T47D (cell line): ENCODE data around the gene BMP8B.
A peak's percentile ranks its signal among the peaks of the same experiment; 100 is the strongest.
"Not testable (repeated sequence)": the region's sequence is repeated elsewhere in the genome, so short reads cannot be mapped to it uniquely, and the experiment has no call there.

ENCODE experiments used
- DNase-seq, 2 experiments: peaks; one replicate each; pipeline versions ENCODE4 v3.0.0 to v3.0.0-alpha.2; 2011 to 2012; ENCODE audit warnings: low read depth in 1 of 2, low spot score in 1 of 2
- JUND ChIP-seq: IDR thresholded peaks from 2 replicates; pipeline ENCODE4 v1.6.1; 2012; ENCODE audit warnings: low read depth
- in situ Hi-C: cut with HindIII; loops from 2 replicates; pipeline ENCODE4 v1.10.0; 2016; ENCODE audit warnings: low sequenced_read_pairs, low pct_unique_long_range_greater_than_20kb

The BMP8B gene

GRCh38 chr1:39799770-39800470, 11.3 kb upstream of the BMP8B start:
- no peak for TF ChIP-seq JUND
- DNase-seq = peak in 1 of 2 experiments; percentile 61
- in situ Hi-C loops = no loop called here

DNA sequence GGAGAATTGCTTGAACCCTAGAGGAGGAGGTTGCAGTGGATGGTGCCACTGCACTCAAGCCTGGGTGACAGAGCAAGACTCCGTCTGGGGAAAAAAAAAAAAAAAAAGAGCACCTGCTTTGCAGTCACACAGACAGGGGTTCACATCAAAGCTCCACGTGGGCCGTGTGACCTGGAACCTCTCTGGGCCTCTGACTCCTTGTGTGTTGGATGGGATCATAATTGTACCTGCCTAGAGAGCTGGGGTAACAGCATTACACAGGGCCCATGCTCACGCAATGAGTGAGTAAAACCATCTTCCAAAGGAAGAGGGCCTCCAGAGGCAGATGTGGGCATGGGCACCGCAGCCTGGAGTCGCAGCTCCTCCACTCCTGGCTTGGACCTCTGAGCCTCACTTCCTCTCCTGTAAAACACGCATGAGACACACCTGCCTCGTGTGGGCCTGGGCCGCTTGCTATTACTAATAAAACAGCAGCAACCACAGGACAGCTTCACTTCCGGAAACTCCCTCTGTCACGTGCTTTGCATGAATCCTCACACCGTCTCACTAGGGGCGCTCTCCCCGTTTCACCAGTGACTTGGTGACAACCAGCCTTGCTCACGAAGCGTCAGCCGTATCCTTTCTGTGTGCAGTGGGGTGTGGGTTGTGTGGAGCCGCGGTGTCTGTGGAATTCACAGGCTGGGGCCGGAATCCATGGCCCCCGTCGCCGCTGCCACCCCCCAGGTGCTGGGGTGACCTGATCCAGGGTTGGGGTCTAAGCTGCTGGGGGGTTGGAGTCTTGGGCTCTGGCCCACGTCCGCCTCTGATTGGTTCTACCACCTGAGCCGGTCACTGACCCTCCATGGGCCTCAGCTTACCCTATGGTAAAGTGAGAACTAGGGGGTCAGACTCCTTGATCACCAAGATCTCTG, 10.4 kb upstream of the BMP8B start:
- peak in 1 of 2 experiments; percentile 90 for DNase-seq
- in situ Hi-C loops = not testable (repeated sequence)

DNA sequence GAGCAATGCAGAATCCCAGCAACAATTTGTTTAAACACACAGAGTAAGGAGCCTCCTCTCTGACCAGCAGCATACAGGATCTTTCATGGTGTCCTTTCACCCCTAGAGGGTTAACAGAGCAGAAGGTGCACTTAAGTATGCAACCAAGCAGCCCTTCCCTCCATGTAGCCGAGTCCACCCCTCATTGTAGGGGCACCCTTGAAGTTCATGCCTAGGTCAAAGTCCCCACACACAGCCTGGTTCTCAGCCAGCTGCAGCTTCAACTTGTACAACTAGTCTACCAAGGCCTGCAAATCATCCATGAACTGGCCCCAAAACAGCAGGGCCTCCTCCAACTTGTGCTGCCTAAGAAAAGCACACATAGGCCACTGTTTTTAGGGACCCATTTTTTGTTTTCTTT, 7.0 kb upstream of the BMP8B start:
- no peak for TF ChIP-seq JUND
- no peak for DNase-seq
- in situ Hi-C loops = no loop called here

DNA sequence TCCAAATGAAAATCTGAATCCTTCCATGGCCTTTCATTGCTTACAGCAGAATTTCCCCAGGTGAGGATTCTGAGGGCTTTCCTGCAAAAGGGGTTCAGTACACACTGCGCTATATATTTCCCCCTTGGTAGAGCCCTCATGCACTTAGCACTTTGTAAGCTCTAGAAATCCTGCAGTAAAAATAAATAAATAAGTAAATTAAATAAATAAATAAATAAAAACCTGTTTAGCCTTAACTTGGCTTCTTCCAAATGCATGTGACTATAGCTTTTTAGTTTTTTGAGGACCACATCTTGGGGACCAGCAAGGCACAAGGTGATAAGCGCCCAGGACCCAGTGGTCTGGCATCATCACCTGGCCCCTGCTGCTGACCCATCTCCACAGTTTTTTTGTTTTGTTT, 3.2 kb upstream of the BMP8B start:
- in situ Hi-C loops = no loop called here

DNA sequence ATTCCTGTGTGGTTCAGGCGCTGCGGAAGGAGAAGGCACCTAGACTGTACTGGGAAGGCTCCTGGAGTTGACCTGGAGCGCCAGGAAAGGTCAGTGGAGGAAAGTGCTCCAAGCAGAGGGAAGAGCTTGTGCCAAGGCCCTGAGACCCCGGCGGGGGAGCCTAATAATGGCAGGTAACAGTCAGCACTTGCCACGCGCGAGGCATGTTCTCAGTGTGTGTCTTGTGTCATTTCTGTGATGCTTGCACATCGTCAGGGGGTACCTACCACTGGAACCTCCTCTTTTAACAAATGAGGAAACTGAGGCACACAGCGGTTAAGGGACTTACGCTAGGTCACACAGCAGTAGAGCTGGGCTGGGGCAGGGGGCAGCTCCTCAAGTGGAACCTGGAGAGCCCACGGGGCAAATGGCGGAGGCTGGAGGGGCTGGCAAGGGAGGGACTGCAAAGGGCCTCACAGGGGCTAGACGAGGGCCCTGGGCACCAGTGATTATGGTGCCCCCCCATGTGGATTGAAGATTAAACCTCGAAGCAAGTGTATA, 976 bp upstream of the BMP8B start:
- DNase-seq = no peak
- no peak for TF ChIP-seq JUND
- in situ Hi-C loops = no loop called here

More for the DNA sequence above, 3.2 kb upstream of the BMP8B start:
- DNase-seq = no peak
- no peak for TF ChIP-seq JUND

DNA sequence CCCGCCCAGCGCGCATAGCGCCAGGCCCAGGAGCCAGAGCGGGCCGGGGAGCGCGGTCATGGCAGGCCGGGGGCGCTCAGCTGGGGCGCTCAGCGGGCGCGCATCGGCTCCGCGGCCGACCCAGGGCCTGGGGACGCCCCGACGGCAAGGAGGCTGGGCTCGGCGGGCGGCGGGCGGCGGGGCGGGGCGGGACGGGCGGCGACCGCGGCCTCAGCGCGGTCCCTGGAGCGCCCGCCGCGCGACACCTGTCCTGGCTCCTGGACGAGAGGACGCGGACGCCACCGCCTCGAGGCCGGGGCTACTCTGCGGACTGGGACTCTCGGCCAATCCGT, 273 bp downstream of the BMP8B start:
- no peak for DNase-seq
- TF ChIP-seq JUND = no peak
- in situ Hi-C loops = no loop called here

DNA sequence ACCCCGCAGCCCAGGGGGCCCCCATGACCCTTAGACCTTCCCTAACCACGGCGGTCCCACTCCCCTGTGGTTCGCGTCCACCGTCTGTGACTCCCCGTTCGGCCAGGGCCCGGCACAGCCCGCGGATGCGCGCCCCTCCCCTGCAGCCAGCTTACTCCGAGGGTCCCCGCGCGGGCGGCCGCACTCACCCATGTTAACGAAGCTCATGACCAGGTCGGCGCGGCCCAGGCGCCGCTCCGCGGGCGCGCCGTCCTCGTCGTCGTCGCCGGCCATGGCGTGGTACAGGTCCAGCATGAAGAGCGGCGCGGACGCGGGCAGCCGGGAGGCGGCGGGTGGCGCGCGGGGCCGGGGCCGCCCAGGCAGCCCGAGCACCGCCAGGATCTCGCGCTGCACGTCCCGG, 701 bp downstream of the BMP8B start:
- in situ Hi-C loops, DNase-seq: not testable (repeated sequence)

GRCh38 chr1:39787468-39787867, 1.2 kb downstream of the BMP8B start:
- no peak for TF ChIP-seq JUND
- no peak for DNase-seq
- in situ Hi-C loops = no loop called here

GRCh38 chr1:39787108-39787375, 1.6 kb downstream of the BMP8B start:
- DNase-seq, in situ Hi-C loops: not testable (repeated sequence)

GRCh38 chr1:39786303-39787107, 2.2 kb downstream of the BMP8B start:
- in situ Hi-C loops, DNase-seq: not testable (repeated sequence)

DNA sequence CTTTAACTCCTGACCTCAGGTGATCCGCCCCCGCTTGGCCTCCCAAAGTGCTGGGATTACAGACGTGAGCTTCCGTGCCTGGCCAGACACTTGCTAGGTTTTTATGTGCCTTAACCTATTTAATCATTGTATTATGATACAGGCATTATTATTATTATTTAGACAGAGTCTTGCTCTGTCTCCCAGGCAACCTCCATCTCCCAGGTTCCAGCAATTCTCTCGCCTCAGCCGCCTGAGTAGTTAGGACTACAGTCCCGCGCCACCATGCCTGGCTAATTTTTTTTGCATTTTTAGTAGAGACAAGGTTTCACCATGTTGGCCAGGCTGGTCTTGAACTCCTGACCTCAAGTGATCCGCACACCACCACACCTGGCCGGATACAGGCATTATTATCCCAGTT, 6.0 kb downstream of the BMP8B start:
- in situ Hi-C loops, DNase-seq: not testable (repeated sequence)

GRCh38 chr1:39782103-39782502, 6.6 kb downstream of the BMP8B start:
- no peak for TF ChIP-seq JUND
- no peak for DNase-seq
- in situ Hi-C loops = no loop called here

- no peak for DNase-seq
- TF ChIP-seq JUND = no peak
- in situ Hi-C loops = no loop called here
These were observed 7.3 kb downstream of the BMP8B start for GRCh38 chr1:39781349-39781715.
